T-cell (primary cell): ENCODE data around the gene MTURN. TPM values are rescaled to one million over a fixed set of nuclear protein-coding genes. Genes with fewer than 3 reads are reported as not detected.

Experiments used
- ATAC-seq, 4 experiments: fragments of 200-7000 bp in 3 of 4; fragments of 150-1000 bp in 1 of 4; cut with Tn5 transposase; replicated peaks in 1 of 4; 1 replicate in 3 of 4; 2 replicates in 1 of 4; pipeline ENCODE4 v1.10.0; 2021; ENCODE audit warnings: moderate library complexity in 3 of 4, mild to moderate bottlenecking in 2 of 4, moderate number of reproducible peaks in 1 of 4
- CTCF ChIA-PET, 2 donors: fragments of 300-600 bp; sonication (Branson Sonifier 250); formaldehyde crosslinking; loops; one replicate each; lab custom pipeline; 2022; ENCODE audit warnings: antibody characterized with exemption in 2 of 2; lab: Charles Lee
- POLR2A ChIA-PET, 2 donors: fragments of 300-600 bp; sonication (Branson Sonifier 250); formaldehyde crosslinking; loops; one replicate each; lab custom pipeline; 2022; ENCODE audit warnings: antibody characterized with exemption in 2 of 2; lab: Charles Lee
- DNase-seq, 35 experiments: peaks; one replicate each; pipeline versions ENCODE4 v3.0.0 to v3.0.0-alpha.2; 2013 to 2023
- H3K27ac ChIP-seq: one replicate; pipeline ENCODE4 v1.5.1; 2013; ENCODE audit warnings: low read length
- H3K27me3 ChIP-seq, 2 experiments: replicated peaks in 1 of 2; 1 replicate in 1 of 2; 2 replicates in 1 of 2; pipeline versions ENCODE4 v1.6.1 to v1.7.0; 2013; ENCODE audit warnings: low read length in 1 of 2, mixed read lengths in 1 of 2; ENCODE audit not compliant: control insufficient read depth in 2 of 2, insufficient read depth in 2 of 2; ENCODE audit errors: extremely low read depth in 1 of 2
- H3K36me3 ChIP-seq, 2 donors: 1 replicate in 1 of 2; 2 replicates in 1 of 2; pipeline versions ENCODE4 v1.6.1 to v1.7.0; 2013; ENCODE audit warnings: low read length in 1 of 2; ENCODE audit not compliant: control insufficient read depth in 2 of 2, insufficient read depth in 1 of 2; ENCODE audit errors: extremely low read depth in 1 of 2
- H3K4me1 ChIP-seq, 2 experiments: 1 replicate in 1 of 2; 2 replicates in 1 of 2; pipeline versions ENCODE4 v1.6.1 to v1.7.0; 2013; ENCODE audit warnings: low read length in 2 of 2, mixed read lengths in 1 of 2; ENCODE audit not compliant: insufficient read depth in 2 of 2, control insufficient read depth in 1 of 2; ENCODE audit errors: extremely low read depth in 1 of 2
- H3K4me3 ChIP-seq, 2 donors: 1 replicate in 1 of 2; 2 replicates in 1 of 2; pipeline versions ENCODE4 v1.5.1 to v1.7.0; 2013; ENCODE audit warnings: mild to moderate bottlenecking in 2 of 2, low read length in 1 of 2, moderate library complexity in 1 of 2; ENCODE audit not compliant: control insufficient read depth in 1 of 2; ENCODE audit errors: extremely low read depth in 1 of 2
- H3K9me3 ChIP-seq: 2 replicates; pipeline ENCODE4 v1.7.0; 2013
- H3K27ac Mint-ChIP-seq, 2 donors: one replicate each; pipeline ENCODE4 v1.8.0; 2020 to 2021; ENCODE audit warnings: mild to moderate bottlenecking in 2 of 2, mixed read lengths in 2 of 2
- H3K27me3 Mint-ChIP-seq, 2 donors: one replicate each; pipeline ENCODE4 v1.8.0; 2021 to 2022; ENCODE audit warnings: mixed read lengths in 2 of 2
- H3K36me3 Mint-ChIP-seq: one replicate; pipeline ENCODE4 v1.8.0; 2021; ENCODE audit warnings: mixed read lengths
- H3K4me1 Mint-ChIP-seq, 3 donors: one replicate each; pipeline ENCODE4 v1.8.0; 2020 to 2022; ENCODE audit warnings: mixed read lengths in 3 of 3, mild to moderate bottlenecking in 1 of 3
- H3K4me3 Mint-ChIP-seq, 3 donors: one replicate each; pipeline ENCODE4 v1.8.0; 2020 to 2022; ENCODE audit warnings: mild to moderate bottlenecking in 3 of 3, mixed read lengths in 3 of 3, moderate library complexity in 3 of 3
- H3K9me3 Mint-ChIP-seq, 3 donors: one replicate each; pipeline ENCODE4 v1.8.0; 2020 to 2022; ENCODE audit warnings: mixed read lengths in 3 of 3
- WGBS: methylation state at CpG from one replicate; pipeline ENCODE4 v1.1.5; 2013; ENCODE audit warnings: missing lambda C conversion rate; ENCODE audit not compliant: insufficient coverage; 5-methylcytosine and 5-hydroxymethylcytosine counted together
- total RNA-seq, 35 experiments: library from RNA in 6 of 35; stranded (reverse) in 6 of 35; fragments of 120-200 nt in 1 of 35; gene quantifications; one replicate each; pipeline versions ENCODE4 v1.2.1 to v1.2.4 and lab custom pipeline; 2013 to 2026

The MTURN gene
- total RNA-seq, 5 donors from 2014 or later (not counting 1 experiment from before 2014, with no cell fraction given): 17.3 to 26.3 (median 22.8) TPM

- 83% methylated on average over 2 of the region's 8 CpGs for WGBS
- no peaks in the 10 kb centered on the region for H3K4me1 Mint-ChIP-seq
- no peaks in the 10 kb centered on the region for H3K9me3 Mint-ChIP-seq
- H3K27ac Mint-ChIP-seq: no peak overlapping the region
- H3K27me3 ChIP-seq: no peaks in the 10 kb centered on the region
- H3K4me3 ChIP-seq: no peak overlapping the region
- DNase-seq (no peak), ATAC-seq (no peak)
- ChIA-PET CTCF (interaction anchor here in 1 of 2 donors (0.6 kb wide), 1 partner anchor 143 kb away, joined by 3 read pairs; no protein-coding TSS in a partner anchor), POLR2A (no interaction called here)
- H3K27ac ChIP-seq: no peak overlapping the region
- no peaks in the 10 kb centered on the region for H3K9me3 ChIP-seq
- no peak overlapping the region for H3K4me3 Mint-ChIP-seq
- no peaks in the 10 kb centered on the region for H3K4me1 ChIP-seq
- no peaks in the 10 kb centered on the region for H3K36me3 Mint-ChIP-seq
- no peaks in the 10 kb centered on the region for H3K36me3 ChIP-seq
- peaks cover 0 to 2% of the 10 kb centered on the region in 2 donors for H3K27me3 Mint-ChIP-seq
Measured at GRCh38 chr7:30206942-30207341, 72.2 kb downstream of the MTURN start.

- H3K36me3 ChIP-seq: no peaks in the 10 kb centered on the region
- Mint-ChIP-seq H3K4me3 (no peak overlapping the region), H3K36me3 (no peaks in the 10 kb centered on the region), H3K9me3 (no peaks in the 10 kb centered on the region), H3K4me1 (no peaks in the 10 kb centered on the region), H3K27ac (no peak overlapping the region), H3K27me3 (peaks cover 0 to 5% of the 10 kb centered on the region in 2 donors)
- H3K27ac ChIP-seq: no peak overlapping the region
- H3K4me1 ChIP-seq: no peaks in the 10 kb centered on the region
- POLR2A ChIA-PET: no interaction called here
- CTCF ChIA-PET: no interaction called here
- H3K27me3 ChIP-seq: peaks cover 0 to 2% of the 10 kb centered on the region in 2 experiments
- DNase-seq (no peak), ATAC-seq (no peak)
- no peaks in the 10 kb centered on the region for H3K9me3 ChIP-seq
- H3K4me3 ChIP-seq: no peak overlapping the region
- 90% methylated on average over 4 of the region's 4 CpGs for WGBS
Measured at GRCh38 chr7:30207376-30207775, 72.6 kb downstream of the MTURN start.

GRCh38 chr7:30209951-30210350 is 75.2 kb downstream of the MTURN start:
- DNase-seq (no peak), ATAC-seq (no peak)
- Mint-ChIP-seq H3K27ac (no peak overlapping the region), H3K27me3 (peaks cover 5 to 9% of the 10 kb centered on the region in 2 donors), H3K4me3 (no peak overlapping the region), H3K4me1 (no peaks in the 10 kb centered on the region), H3K36me3 (no peaks in the 10 kb centered on the region), H3K9me3 (no peaks in the 10 kb centered on the region)
- POLR2A ChIA-PET: no interaction called here
- H3K9me3 ChIP-seq: no peaks in the 10 kb centered on the region
- H3K4me1 ChIP-seq: no peaks in the 10 kb centered on the region
- H3K27ac ChIP-seq: no peak overlapping the region
- CTCF ChIA-PET: no interaction called here
- no peaks in the 10 kb centered on the region for H3K36me3 ChIP-seq
- no peak overlapping the region for H3K4me3 ChIP-seq
- peaks cover 0 to 2% of the 10 kb centered on the region in 2 experiments for H3K27me3 ChIP-seq
- whole genome bisulfite sequencing: 87% methylated on average over 4 of the region's 5 CpGs

Other genes starting within 250 kb of the MTURN start
- 10 to 100 TPM in 1 of 5 donors, 1 to 10 TPM in 4; 3.4 to 12.5 (median 5.7) TPM for gene SCRN1, start 145.2 kb upstream of the MTURN start, total RNA-seq
- gene FKBP14, start 108.3 kb upstream of the MTURN start, total RNA-seq: 1 to 10 TPM; 4.2 to 5.0 (median 4.5) TPM
- 10 to 100 TPM in 2 of 5 donors, 1 to 10 TPM in 3; 8.6 to 11.2 (median 9.9) TPM for gene PLEKHA8, start 106.6 kb upstream of the MTURN start, total RNA-seq
- gene ZNRF2, start 149.6 kb downstream of the MTURN start, total RNA-seq: 10 to 100 TPM; 22.4 to 38.4 (median 30.8) TPM